ENCODE data around the gene TMEM82. TPM values are rescaled to one million over a fixed set of nuclear protein-coding genes. Genes with fewer than 3 reads are reported as not detected.
A peak's percentile ranks its signal among the peaks of the same experiment; 100 is the strongest.

The TMEM82 gene
- total and polyA plus RNA-seq, 9 of the 15 experiments (the other 6 are each of a cell fraction or from before 2014, with no cell fraction given), result not detected

DNA sequence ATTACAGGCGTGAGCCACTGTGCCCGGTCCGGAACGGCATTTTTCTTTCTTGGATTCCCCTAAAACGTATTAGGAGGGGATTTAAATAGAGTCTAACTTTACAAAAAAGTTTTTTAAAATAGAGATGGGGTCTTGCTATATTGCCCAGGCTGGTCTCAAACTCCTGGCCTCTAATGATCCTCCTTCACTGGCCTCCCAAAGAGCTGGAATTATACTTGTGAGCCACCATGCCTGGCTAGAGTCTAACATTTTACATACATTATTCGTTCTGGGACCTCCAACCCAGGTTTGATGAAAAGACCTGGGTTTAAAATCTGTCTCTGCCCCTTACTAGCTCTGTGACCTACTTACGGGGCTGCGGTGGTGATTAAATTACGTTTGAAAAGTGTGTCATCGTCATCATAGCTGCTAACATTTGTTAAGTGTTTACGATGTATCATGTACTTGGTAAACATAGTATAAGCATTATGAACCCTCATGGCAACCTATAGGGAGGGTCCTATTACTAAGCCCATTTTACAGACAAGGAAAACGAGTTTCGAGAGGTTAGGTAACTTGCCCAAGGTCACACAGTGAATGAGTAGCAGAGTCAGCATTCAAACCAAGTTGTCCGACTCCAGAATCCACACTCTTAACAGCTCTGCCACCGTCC lies 33.7 kb upstream of the TMEM82 start:
- 87% methylated on average over 15 of the region's 15 CpGs for WGBS (ENCODE audit: insufficient coverage, low coverage, missing lambda C conversion rate)
- DNase-seq (ENCODE audit: extremely low read depth in 1 of 4, low spot score in 3 of 4), result no peak
- Histone ChIP-seq H3K79me2 (ENCODE audit: control insufficient read depth, insufficient read depth, low read length) (peaks cover 44% of the 10 kb centered on the region), H3K4me3 (no peak overlapping the region), H3K36me3 (ENCODE audit: control insufficient read depth, insufficient read depth, low read length) (peaks cover 20% of the 10 kb centered on the region; the same call in 2 of the 3 replicates), H3K4me2 (ENCODE audit: insufficient read depth, low read length) (no peak overlapping the region), H3K27ac (ENCODE audit: extremely low read depth, low read depth, low read length) (no peak overlapping the region), H3K27me3 (ENCODE audit: control insufficient read depth in 2 of 2, insufficient read depth in 2 of 2, low read length in 2 of 2) (no peaks in the 10 kb centered on the region), H2AFZ (ENCODE audit: low read depth, low read length) (no peak overlapping the region), H3K4me1 (replicated peaks in 1 of 2; ENCODE audit: control insufficient read depth in 2 of 2, insufficient read depth in 2 of 2, low read length in 2 of 2) (peaks cover 0 to 5% of the 10 kb centered on the region in 2 experiments; a peak in 2 of 5 replicates), H4K20me1 (replicated peaks; ENCODE audit: control insufficient read depth, insufficient read depth, low read length) (no peaks in the 10 kb centered on the region), H3K9me1 (ENCODE audit: control insufficient read depth, insufficient read depth, low read length) (no peaks in the 10 kb centered on the region), H3K9me3 (replicated peaks; ENCODE audit: control insufficient read depth, insufficient read depth, low read depth, low read length) (no peaks in the 10 kb centered on the region), H3K9ac (ENCODE audit: insufficient read depth in 1 of 2, low read depth in 2 of 2, low read length in 2 of 2) (no peak overlapping the region)
- FAIRE-seq, result peak; percentile 44
- ChIA-PET POLR2A (interaction anchor here (0.8 to 1.3 kb wide), 2 partner anchors 12 to 16 kb away, joined by 3 to 4 read pairs; no protein-coding TSS in a partner anchor), CTCF (ENCODE audit: low intra/inter-chr PET ratio) (no interaction called here)
- no TSS peak for BruUV-seq (replicated peaks)
- intact Hi-C loops (cut with micrococcal nuclease) (no loop called here), in situ Hi-C loops (cut with MboI) (no loop called here)
- TF ChIP-seq SNAPC5 (CRISPR knock-in tag; IDR thresholded peaks at IDR 0.05) (no peak), SIRT6 (IDR thresholded peaks at IDR 0.05; ENCODE audit: low read depth, low read length) (no peak), FOXM1 (IDR thresholded peaks at IDR 0.05; ENCODE audit: low read depth) (no peak), FOXM1 (CRISPR knock-in tag; IDR thresholded peaks at IDR 0.05; ENCODE audit: low read depth) (no peak), LCOR (CRISPR knock-in tag; IDR thresholded peaks at IDR 0.05) (no peak), ZNF175 (CRISPR knock-in tag; IDR thresholded peaks at IDR 0.05; ENCODE audit: low read depth) (no peak), GABPB1 (CRISPR knock-in tag; IDR thresholded peaks at IDR 0.05) (no peak), ZNF121 (CRISPR knock-in tag; conservative IDR thresholded peaks at IDR 0.05) (peak; percentile 84), LARP7 (IDR thresholded peaks at IDR 0.05) (no peak)
- TF ChIP-seq, protein P1, sequence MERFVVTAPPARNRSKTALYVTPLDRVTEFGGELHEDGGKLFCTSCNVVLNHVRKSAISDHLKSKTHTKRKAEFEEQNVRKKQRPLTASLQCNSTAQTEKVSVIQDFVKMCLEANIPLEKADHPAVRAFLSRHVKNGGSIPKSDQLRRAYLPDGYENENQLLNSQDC (CRISPR knock-in tag; IDR thresholded peaks at IDR 0.05), result no peak
- ATAC-seq, result no peak
